Testis (tissue), 3 donors: ENCODE data around the gene HACD1. TPM values are rescaled to one million over a fixed set of nuclear protein-coding genes. Genes with fewer than 3 reads are reported as not detected.

Experiments
- DNase-seq: peaks from one replicate; pipeline ENCODE4 v3.0.0-alpha.2; 2019
- H3K27ac ChIP-seq, 2 donors: fragments of 200-600 bp; sonication (generic); one replicate each; pipeline ENCODE4 v1.5.1; 2019
- H3K27me3 ChIP-seq: fragments of 200-600 bp; sonication (generic); one replicate; pipeline ENCODE4 v1.5.1; 2019
- H3K36me3 ChIP-seq: fragments of 200-600 bp; sonication (generic); one replicate; pipeline ENCODE4 v1.5.1; 2017; ENCODE audit warnings: low read depth; ENCODE audit errors: missing control alignments
- H3K4me1 ChIP-seq: fragments of 200-600 bp; sonication (generic); one replicate; pipeline ENCODE4 v1.5.1; 2019
- H3K4me3 ChIP-seq, 2 donors: fragments of 200-600 bp; sonication (generic); one replicate each; pipeline ENCODE4 v1.5.1; 2017 to 2019
- H3K9me3 ChIP-seq: fragments of 200-600 bp; sonication (generic); one replicate; pipeline ENCODE4 v1.5.1; 2017
- POLR2A ChIP-seq: fragments of 450-650 bp; IDR thresholded peaks from one replicate; pipeline ENCODE4 v1.6.1; 2017; ENCODE audit warnings: antibody characterized with exemption, mild to moderate bottlenecking, moderate library complexity
- WGBS, 2 donors: methylation state at CpG; one replicate each; pipeline ENCODE4 v1.1.5; 2018; 5-methylcytosine and 5-hydroxymethylcytosine counted together
- intact Hi-C: fragments of 100-400 bp; cut with DNase I; formaldehyde crosslinking; loops from one replicate; pipeline ENCODE4 v1.15.1; 2023; ENCODE audit warnings: low total_unique reads
- polyA plus RNA-seq: library from polyadenylated mRNA; stranded (reverse); fragments of 350-450 nt; fragmentation: Illumina TruSeq; extraction: RNeasy Lipid Tissue Mini Kit (QIAGEN cat#74804); gene quantifications from one replicate; pipeline ENCODE4 v1.2.3, GENCODE V29; 2014; ENCODE audit warnings: low read depth, low replicate concordance; ENCODE audit not compliant: insufficient read depth
- total RNA-seq, 2 donors: library from RNA; depleted of rRNA; stranded (reverse); fragments of >200 nt; gene quantifications; one replicate each; pipeline ENCODE4 v1.2.3, GENCODE V29; 2016
- TF ChIP-seq, protein P1 (sequence below), 3 experiments: fragments of 450-650 bp in 2 of 3; fragments of 200-600 bp in 1 of 3; sonication (generic) in 1 of 3; IDR thresholded peaks; one replicate each; pipeline ENCODE4 v1.5.1; 2016 to 2019; ENCODE audit warnings: antibody characterized with exemption in 3 of 3, mild to moderate bottlenecking in 2 of 3, moderate library complexity in 1 of 3

Gene HACD1
- total and polyA plus RNA-seq, 3 donors from 2014 or later, result 14.0 to 28.5 (median 16.2) TPM

GRCh38 chr10:17561111-17561510 is 56.1 kb downstream of the HACD1 start:
- DNase-seq, result no peak
- Histone ChIP-seq H3K9me3 (no peaks in the 10 kb centered on the region), H3K4me3 (no peak overlapping the region), H3K27ac (no peak overlapping the region), H3K4me1 (no peaks in the 10 kb centered on the region), H3K27me3 (no peaks in the 10 kb centered on the region), H3K36me3 (no peaks in the 10 kb centered on the region)
- intact Hi-C loops, result no loop called here
- WGBS, 2 donors, result 92 to 94% methylated on average over 2 of the region's 2 CpGs
- TF ChIP-seq POLR2A, result no peak
- TF ChIP-seq, protein P1, sequence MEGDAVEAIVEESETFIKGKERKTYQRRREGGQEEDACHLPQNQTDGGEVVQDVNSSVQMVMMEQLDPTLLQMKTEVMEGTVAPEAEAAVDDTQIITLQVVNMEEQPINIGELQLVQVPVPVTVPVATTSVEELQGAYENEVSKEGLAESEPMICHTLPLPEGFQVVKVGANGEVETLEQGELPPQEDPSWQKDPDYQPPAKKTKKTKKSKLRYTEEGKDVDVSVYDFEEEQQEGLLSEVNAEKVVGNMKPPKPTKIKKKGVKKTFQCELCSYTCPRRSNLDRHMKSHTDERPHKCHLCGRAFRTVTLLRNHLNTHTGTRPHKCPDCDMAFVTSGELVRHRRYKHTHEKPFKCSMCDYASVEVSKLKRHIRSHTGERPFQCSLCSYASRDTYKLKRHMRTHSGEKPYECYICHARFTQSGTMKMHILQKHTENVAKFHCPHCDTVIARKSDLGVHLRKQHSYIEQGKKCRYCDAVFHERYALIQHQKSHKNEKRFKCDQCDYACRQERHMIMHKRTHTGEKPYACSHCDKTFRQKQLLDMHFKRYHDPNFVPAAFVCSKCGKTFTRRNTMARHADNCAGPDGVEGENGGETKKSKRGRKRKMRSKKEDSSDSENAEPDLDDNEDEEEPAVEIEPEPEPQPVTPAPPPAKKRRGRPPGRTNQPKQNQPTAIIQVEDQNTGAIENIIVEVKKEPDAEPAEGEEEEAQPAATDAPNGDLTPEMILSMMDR (IDR thresholded peaks at IDR 0.05), result no peak

DNA sequence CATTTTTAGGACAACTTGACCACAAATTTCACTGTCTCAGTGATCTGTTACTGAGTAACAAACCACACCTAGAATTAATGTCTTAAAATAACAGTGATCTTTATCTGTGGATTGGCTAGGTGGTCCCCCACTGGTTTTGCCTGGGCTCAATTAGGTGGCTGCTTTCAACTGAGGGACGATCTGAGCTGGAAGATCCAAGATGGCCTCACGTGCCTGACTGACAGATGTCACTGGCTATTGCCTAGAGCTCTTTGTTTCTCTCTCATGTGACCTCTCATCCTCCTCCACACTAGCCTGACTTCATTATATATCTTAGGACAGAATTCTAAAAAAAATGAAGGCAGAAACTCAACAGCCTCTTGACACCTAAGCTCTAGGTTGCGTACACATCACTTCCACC is 59.7 kb downstream of the HACD1 start:
- H3K4me1 ChIP-seq, result no peaks in the 10 kb centered on the region
- TF ChIP-seq, protein P1 (IDR thresholded peaks at IDR 0.05), result no peak
- TF ChIP-seq POLR2A, result no peak
- H3K27ac ChIP-seq, result no peak overlapping the region
- H3K27me3 ChIP-seq, result no peaks in the 10 kb centered on the region
- no peaks in the 10 kb centered on the region for H3K9me3 ChIP-seq
- intact Hi-C loops, result no loop called here
- no peak for DNase-seq
- no peaks in the 10 kb centered on the region for H3K36me3 ChIP-seq
- 69 to 76% methylated on average over 3 of the region's 3 CpGs for WGBS, 2 donors
- H3K4me3 ChIP-seq, result no peak overlapping the region

DNA sequence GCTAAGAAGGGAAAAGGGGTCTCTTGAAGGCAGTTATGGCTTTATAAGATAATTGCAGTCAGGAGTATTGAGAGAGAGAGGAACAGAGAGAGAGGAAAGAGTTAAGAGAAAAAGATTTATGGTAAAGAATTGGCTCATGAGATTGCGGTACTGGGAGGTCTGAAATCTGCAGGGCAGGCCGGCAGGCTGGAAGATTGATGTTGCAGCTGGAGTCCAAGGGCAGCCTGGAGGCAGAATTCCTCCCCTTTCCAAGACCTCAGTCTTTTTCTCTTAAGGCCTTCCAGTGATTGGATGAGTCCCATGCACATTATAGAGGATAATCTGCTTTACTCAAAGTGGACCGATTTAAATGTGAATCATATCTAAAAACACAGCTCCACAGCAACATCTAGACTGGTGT is 68.4 kb downstream of the HACD1 start:
- no peak for DNase-seq
- Histone ChIP-seq H3K27ac (no peak overlapping the region), H3K4me1 (no peaks in the 10 kb centered on the region), H3K36me3 (no peaks in the 10 kb centered on the region), H3K9me3 (no peaks in the 10 kb centered on the region), H3K4me3 (no peak overlapping the region), H3K27me3 (no peaks in the 10 kb centered on the region)
- intact Hi-C loops, result no loop called here
- TF ChIP-seq POLR2A, result no peak
- TF ChIP-seq, protein P1 (IDR thresholded peaks at IDR 0.05), result no peak
- 28 to 45% methylated on average over 3 of the region's 3 CpGs for WGBS, 2 donors

GRCh38 chr10:17548162-17548561 is 69.0 kb downstream of the HACD1 start:
- no peaks in the 10 kb centered on the region for H3K9me3 ChIP-seq
- H3K36me3 ChIP-seq, result no peaks in the 10 kb centered on the region
- no peak overlapping the region for H3K27ac ChIP-seq
- intact Hi-C loops, result no loop called here
- H3K4me3 ChIP-seq, result no peak overlapping the region
- 69 to 78% methylated on average over 2 of the region's 2 CpGs for WGBS, 2 donors
- no peaks in the 10 kb centered on the region for H3K4me1 ChIP-seq
- TF ChIP-seq, protein P1 (IDR thresholded peaks at IDR 0.05), result no peak
- no peak for TF ChIP-seq POLR2A
- H3K27me3 ChIP-seq, result no peaks in the 10 kb centered on the region
- DNase-seq, result no peak

DNA sequence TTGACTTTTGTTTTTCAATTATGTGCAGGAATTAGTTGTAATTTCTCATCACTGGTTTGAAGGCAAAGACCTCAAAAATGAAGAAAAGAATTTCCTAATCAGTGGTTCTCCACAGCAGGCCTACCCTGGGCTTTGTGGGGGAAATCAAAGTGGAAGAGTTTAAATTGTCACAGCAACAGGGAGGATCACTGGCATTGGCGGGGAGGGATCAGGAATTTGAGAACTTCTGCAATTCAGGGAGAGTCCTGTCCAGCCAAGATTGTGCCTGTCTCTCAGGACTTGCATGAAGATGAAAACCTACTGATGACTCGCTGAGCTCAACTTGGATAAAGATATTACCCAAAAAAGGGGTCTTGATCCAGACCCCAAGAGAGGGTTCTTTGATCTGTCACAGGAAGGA is 70.1 kb downstream of the HACD1 start:
- H3K4me1 ChIP-seq, result no peaks in the 10 kb centered on the region
- H3K9me3 ChIP-seq, result no peaks in the 10 kb centered on the region
- H3K27me3 ChIP-seq, result no peaks in the 10 kb centered on the region
- H3K4me3 ChIP-seq, result no peak overlapping the region
- intact Hi-C loops, result no loop called here
- H3K36me3 ChIP-seq, result no peaks in the 10 kb centered on the region
- 94% methylated on average over 2 of the region's 2 CpGs for WGBS, 2 donors
- no peak for DNase-seq
- H3K27ac ChIP-seq, result no peak overlapping the region
- TF ChIP-seq, protein P1 (IDR thresholded peaks at IDR 0.05), result no peak
- no peak for TF ChIP-seq POLR2A
